Activated naive CD4-positive, alpha-beta T cell treated with anti-CD3 and anti-CD28 coated beads for 36 hours (primary cell): ENCODE measurements around the gene PARP15. TPM values are rescaled to one million over a fixed set of nuclear protein-coding genes. Genes with fewer than 3 reads are reported as not detected.
"Not testable (repeated sequence)": the region's sequence is repeated elsewhere in the genome, so short reads cannot be mapped to it uniquely, and the experiment has no call there.

Experiments used
- CTCF ChIA-PET: fragments of 350-600 bp; sonication (Branson Sonifier 250); formaldehyde crosslinking; loops from one replicate; lab custom pipeline; 2021; ENCODE audit warnings: antibody characterized with exemption; lab: Charles Lee
- DNase-seq: peaks from one replicate; pipeline ENCODE4 v3.0.0-alpha.2; 2020
- H3K27ac Mint-ChIP-seq: one replicate; pipeline ENCODE4 v1.8.0; 2021; ENCODE audit warnings: mild to moderate bottlenecking, mixed read lengths
- H3K27me3 Mint-ChIP-seq: one replicate; pipeline ENCODE4 v1.8.0; 2021; ENCODE audit warnings: low read depth, mixed read lengths
- H3K36me3 Mint-ChIP-seq: one replicate; pipeline ENCODE4 v1.8.0; 2021; ENCODE audit warnings: low read depth, mixed read lengths
- H3K4me1 Mint-ChIP-seq: one replicate; pipeline ENCODE4 v1.8.0; 2021; ENCODE audit warnings: low read depth, mixed read lengths
- H3K4me3 Mint-ChIP-seq: one replicate; pipeline ENCODE4 v1.8.0; 2021; ENCODE audit warnings: mild to moderate bottlenecking, moderate library complexity, mixed read lengths
- H3K9me3 Mint-ChIP-seq: one replicate; pipeline ENCODE4 v1.8.0; 2021; ENCODE audit warnings: mixed read lengths
- intact Hi-C: fragments of 100-400 bp; cut with micrococcal nuclease; formaldehyde crosslinking; loops from one replicate; pipeline ENCODE4 v1.15.1; 2023
- total RNA-seq, 2 experiments: library from RNA; stranded (reverse); gene quantifications; one replicate each; pipeline ENCODE4 v1.2.3, GENCODE V29; 2021

The PARP15 gene
- total RNA-seq, 2 experiments from 2014 or later = 3.6 to 5.1 TPM

GRCh38 chr3:122646146-122646988 lies 68.9 kb downstream of the PARP15 start:
- intact Hi-C loops = loop anchor here (1.0 kb wide), 3 partner anchors 23 to 70 kb away; no protein-coding TSS in a partner anchor
- H3K27me3 Mint-ChIP-seq = peaks cover 2% of the 10 kb centered on the region
- H3K4me1 Mint-ChIP-seq = peaks cover 31% of the 10 kb centered on the region
- peak; percentile 28 for DNase-seq
- peak overlapping the region; percentile 82 for H3K27ac Mint-ChIP-seq
- peak overlapping the region; percentile 28 for H3K4me3 Mint-ChIP-seq
- H3K36me3 Mint-ChIP-seq = no peaks in the 10 kb centered on the region
- H3K9me3 Mint-ChIP-seq = no peaks in the 10 kb centered on the region
- CTCF ChIA-PET = interaction anchor here (1.2 to 2.5 kb wide), 4 partner anchors 23 to 64 kb away, joined by 3 to 15 read pairs (median 4); no protein-coding TSS in a partner anchor

GRCh38 chr3:122651233-122651907 lies 73.9 kb downstream of the PARP15 start:
- not testable (repeated sequence) for H3K4me1 Mint-ChIP-seq

GRCh38 chr3:122651962-122652361 lies 74.5 kb downstream of the PARP15 start:
- H3K9me3 Mint-ChIP-seq, H3K4me1 Mint-ChIP-seq, H3K27me3 Mint-ChIP-seq, H3K4me3 Mint-ChIP-seq, H3K27ac Mint-ChIP-seq, DNase-seq, H3K36me3 Mint-ChIP-seq, intact Hi-C loops: not testable (repeated sequence)
- CTCF ChIA-PET = interaction anchor here (0.6 kb wide), 1 partner anchor 362 kb away, joined by 3 read pairs; no protein-coding TSS in a partner anchor

More at GRCh38 chr3:122651233-122651907, 73.9 kb downstream of the PARP15 start:
- CTCF ChIA-PET, H3K36me3 Mint-ChIP-seq, H3K27ac Mint-ChIP-seq, H3K27me3 Mint-ChIP-seq, intact Hi-C loops, H3K9me3 Mint-ChIP-seq, H3K4me3 Mint-ChIP-seq, DNase-seq: not testable (repeated sequence)

GRCh38 chr3:122658336-122658735 lies 80.9 kb downstream of the PARP15 start:
- DNase-seq, H3K9me3 Mint-ChIP-seq, intact Hi-C loops, H3K4me1 Mint-ChIP-seq, H3K27me3 Mint-ChIP-seq, H3K4me3 Mint-ChIP-seq, H3K27ac Mint-ChIP-seq, H3K36me3 Mint-ChIP-seq: not testable (repeated sequence)
- CTCF ChIA-PET = interaction anchor here (0.7 kb wide), 1 partner anchor 28 kb away, joined by 4 read pairs; no protein-coding TSS in a partner anchor

GRCh38 chr3:122660297-122660974 lies 83.0 kb downstream of the PARP15 start:
- Mint-ChIP-seq H3K9me3 (peaks cover 9% of the 10 kb centered on the region), H3K27ac (no peak overlapping the region), H3K4me3 (no peak overlapping the region), H3K27me3 (peaks cover 2% of the 10 kb centered on the region), H3K36me3 (no peaks in the 10 kb centered on the region), H3K4me1 (peaks cover 5% of the 10 kb centered on the region)
- intact Hi-C loops = no loop called here
- CTCF ChIA-PET = interaction anchor here (1.3 kb wide), 1 partner anchor 99 kb away, joined by 3 read pairs; no protein-coding TSS in a partner anchor
- peak; percentile 36 for DNase-seq

- intact Hi-C loops = no loop called here
These were observed 84.2 kb downstream of the PARP15 start for GRCh38 chr3:122661633-122662032.

GRCh38 chr3:122662505-122662904 lies 85.1 kb downstream of the PARP15 start:
- Mint-ChIP-seq H3K27me3 (peaks cover 2% of the 10 kb centered on the region), H3K27ac (no peak overlapping the region), H3K4me3 (no peak overlapping the region), H3K36me3 (no peaks in the 10 kb centered on the region), H3K4me1 (peaks cover 5% of the 10 kb centered on the region), H3K9me3 (peaks cover 9% of the 10 kb centered on the region)
- DNase-seq = no peak
- intact Hi-C loops = no loop called here
- CTCF ChIA-PET = no interaction called here

More at GRCh38 chr3:122661633-122662032, 84.2 kb downstream of the PARP15 start:
- Mint-ChIP-seq H3K4me3 (no peak overlapping the region), H3K27me3 (peaks cover 2% of the 10 kb centered on the region), H3K27ac (no peak overlapping the region), H3K9me3 (peaks cover 9% of the 10 kb centered on the region), H3K36me3 (no peaks in the 10 kb centered on the region), H3K4me1 (peaks cover 5% of the 10 kb centered on the region)
- peak; percentile 30 for DNase-seq
- CTCF ChIA-PET = interaction anchor here (0.8 to 1.1 kb wide), 3 partner anchors 17 to 87 kb away, joined by 3 to 4 read pairs (median 3); no protein-coding TSS in a partner anchor

GRCh38 chr3:122665226-122665786 lies 87.9 kb downstream of the PARP15 start:
- intact Hi-C loops = no loop called here
- Mint-ChIP-seq H3K4me1 (peaks cover 20% of the 10 kb centered on the region), H3K27ac (no peak overlapping the region), H3K36me3 (no peaks in the 10 kb centered on the region), H3K27me3 (peaks cover 3% of the 10 kb centered on the region), H3K4me3 (no peak overlapping the region), H3K9me3 (peaks cover 12% of the 10 kb centered on the region)
- CTCF ChIA-PET = interaction anchor here (0.8 kb wide), 1 partner anchor 262 kb away, joined by 3 read pairs; no protein-coding TSS in a partner anchor
- no peak for DNase-seq

GRCh38 chr3:122665881-122666280 lies 88.4 kb downstream of the PARP15 start:
- intact Hi-C loops = no loop called here
- H3K36me3 Mint-ChIP-seq = no peaks in the 10 kb centered on the region
- CTCF ChIA-PET = interaction anchor here (0.8 kb wide), 1 partner anchor 263 kb away, joined by 3 read pairs; no protein-coding TSS in a partner anchor
- H3K4me1 Mint-ChIP-seq = peaks cover 20% of the 10 kb centered on the region
- H3K27ac Mint-ChIP-seq = no peak overlapping the region
- no peak for DNase-seq
- peaks cover 3% of the 10 kb centered on the region for H3K27me3 Mint-ChIP-seq
- H3K4me3 Mint-ChIP-seq = no peak overlapping the region
- H3K9me3 Mint-ChIP-seq = peaks cover 7% of the 10 kb centered on the region

- Mint-ChIP-seq H3K4me1 (peaks cover 15% of the 10 kb centered on the region), H3K4me3 (no peak overlapping the region), H3K27me3 (peaks cover 3% of the 10 kb centered on the region), H3K36me3 (no peaks in the 10 kb centered on the region), H3K9me3 (peaks cover 3% of the 10 kb centered on the region), H3K27ac (no peak overlapping the region)
- DNase-seq = peak; percentile 56
- intact Hi-C loops = loop anchor here (1.0 kb wide), 3 partner anchors 23 to 93 kb away; no protein-coding TSS in a partner anchor
- CTCF ChIA-PET = interaction anchor here (0.6 to 2.3 kb wide), 7 partner anchors 11 to 226 kb away, joined by 3 to 17 read pairs (median 3); partner anchors contain the start of gene PARP14
These were observed 91.7 kb downstream of the PARP15 start for GRCh38 chr3:122668930-122669730.

- intact Hi-C loops = loop anchor here (10.0 kb wide), 1 partner anchor 367 kb away; no protein-coding TSS in a partner anchor
- H3K27ac Mint-ChIP-seq = no peak overlapping the region
- H3K9me3 Mint-ChIP-seq = peaks cover 3% of the 10 kb centered on the region
- H3K36me3 Mint-ChIP-seq = no peaks in the 10 kb centered on the region
- H3K4me3 Mint-ChIP-seq = no peak overlapping the region
- H3K27me3 Mint-ChIP-seq = peaks cover 3% of the 10 kb centered on the region
- no peak for DNase-seq
- H3K4me1 Mint-ChIP-seq = peaks cover 16% of the 10 kb centered on the region
- CTCF ChIA-PET = no interaction called here
These were observed 94.1 kb downstream of the PARP15 start for GRCh38 chr3:122671553-122671952.
